ENCODE results near the gene BCAS1.
A peak's percentile ranks its signal among the peaks of the same experiment; 100 is the strongest.

BCAS1 gene

GRCh38 chr20:53914091-53914780, 156.2 kb downstream of the BCAS1 start:
- DNase-seq = peak in 4 of 56 donors; percentile 5 to 42 (median 24)

GRCh38 chr20:53911301-53911700, 159.1 kb downstream of the BCAS1 start:
- DNase-seq = no peak

- no peak for DNase-seq
Measured at GRCh38 chr20:53910351-53911002, 159.9 kb downstream of the BCAS1 start.

GRCh38 chr20:53907968-53908751, 162.2 kb downstream of the BCAS1 start:
- no peak for DNase-seq

- no peak for DNase-seq
Measured at GRCh38 chr20:53905820-53906191, 164.6 kb downstream of the BCAS1 start.

- DNase-seq = no peak
Measured at GRCh38 chr20:53905019-53905819, 165.2 kb downstream of the BCAS1 start.

- no peak for DNase-seq
Measured at GRCh38 chr20:53904261-53904660, 166.1 kb downstream of the BCAS1 start.

GRCh38 chr20:53903652-53903987, 166.8 kb downstream of the BCAS1 start:
- no peak for DNase-seq

- DNase-seq = no peak
Measured at GRCh38 chr20:53902968-53903651, 167.3 kb downstream of the BCAS1 start.

- no peak for DNase-seq
Measured at GRCh38 chr20:53901497-53902096, 168.8 kb downstream of the BCAS1 start.

GRCh38 chr20:53901064-53901463, 169.3 kb downstream of the BCAS1 start:
- no peak for DNase-seq

GRCh38 chr20:53900380-53900999, 169.9 kb downstream of the BCAS1 start:
- DNase-seq = no peak

GRCh38 chr20:53899351-53900167, 170.8 kb downstream of the BCAS1 start:
- peak in 7 of 56 donors; percentile 6 to 44 (median 15) for DNase-seq

- DNase-seq = no peak
Measured at GRCh38 chr20:53898556-53898931, 171.8 kb downstream of the BCAS1 start.

GRCh38 chr20:53897884-53898555, 172.4 kb downstream of the BCAS1 start:
- no peak for DNase-seq

GRCh38 chr20:53896647-53897046, 173.7 kb downstream of the BCAS1 start:
- DNase-seq = no peak

- no peak for DNase-seq
Measured at GRCh38 chr20:53896041-53896440, 174.4 kb downstream of the BCAS1 start.

- DNase-seq = no peak
Measured at GRCh38 chr20:53895385-53895755, 175.0 kb downstream of the BCAS1 start.
